ENCODE data around the gene FASN.
A peak's percentile ranks its signal among the peaks of the same experiment; 100 is the strongest.

The FASN gene

GRCh38 chr17:82052638-82053059 lies 45.4 kb downstream of the FASN start:
- DNase-seq (ENCODE audit: low read depth): no peak
- H3K4me3 ChIP-seq (ENCODE audit: low read length): peak overlapping the region; percentile 80
- no peak for TF ChIP-seq CTCF (conservative IDR thresholded peaks at IDR 0.05; ENCODE audit: low read length)

- DNase-seq (ENCODE audit: low read depth): peak; percentile 47
- TF ChIP-seq CTCF (conservative IDR thresholded peaks at IDR 0.05; ENCODE audit: low read length): no peak
- H3K4me3 ChIP-seq (ENCODE audit: low read length): peak within 1 kb of the TSS; percentile 80
Observed at GRCh38 chr17:82051776-82052637, 46.0 kb downstream of the FASN start, which contains the start of the genes GPS1 and RFNG. Gene GPS1 (plus strand): TSS chr17:82051898. CDS start chr17:82051932, 34 bp downstream. Gene RFNG (minus strand): TSS chr17:82051811. CDS start chr17:82051766, 45 bp downstream.

- peak; percentile 36 for DNase-seq (ENCODE audit: low read depth)
- no peak for TF ChIP-seq CTCF (conservative IDR thresholded peaks at IDR 0.05; ENCODE audit: low read length)
- H3K4me3 ChIP-seq (ENCODE audit: low read length): peak overlapping the region; percentile 80
Observed at GRCh38 chr17:82050761-82051641, 47.0 kb downstream of the FASN start.

- no peak for TF ChIP-seq CTCF (conservative IDR thresholded peaks at IDR 0.05; ENCODE audit: low read length)
- peak overlapping the region; percentile 80 for H3K4me3 ChIP-seq (ENCODE audit: low read length)
- no peak for DNase-seq (ENCODE audit: low read depth)
Observed at GRCh38 chr17:82050152-82050760, 47.8 kb downstream of the FASN start.

GRCh38 chr17:82049521-82049971 lies 48.5 kb downstream of the FASN start:
- TF ChIP-seq CTCF (conservative IDR thresholded peaks at IDR 0.05; ENCODE audit: low read length): no peak
- no peak for DNase-seq (ENCODE audit: low read depth)
- H3K4me3 ChIP-seq (ENCODE audit: low read length): no peak overlapping the region

- TF ChIP-seq CTCF (conservative IDR thresholded peaks at IDR 0.05; ENCODE audit: low read length): no peak
- no peak overlapping the region for H3K4me3 ChIP-seq (ENCODE audit: low read length)
- DNase-seq (ENCODE audit: low read depth): no peak
Observed at GRCh38 chr17:82049106-82049505, 48.9 kb downstream of the FASN start.
